HG03457 (cell line): ENCODE data around the gene UGT1A4.
"Not testable (repeated sequence)": the region's sequence is repeated elsewhere in the genome, so short reads cannot be mapped to it uniquely, and the experiment has no call there.

Source experiments
- ATAC-seq: cut with Tn5 transposase; IDR thresholded peaks from one replicate; pipeline ENCODE4 v1.9.1; 2021; ENCODE audit warnings: moderate number of reproducible peaks; ENCODE audit not compliant: unreplicated experiment

UGT1A4 gene

DNA sequence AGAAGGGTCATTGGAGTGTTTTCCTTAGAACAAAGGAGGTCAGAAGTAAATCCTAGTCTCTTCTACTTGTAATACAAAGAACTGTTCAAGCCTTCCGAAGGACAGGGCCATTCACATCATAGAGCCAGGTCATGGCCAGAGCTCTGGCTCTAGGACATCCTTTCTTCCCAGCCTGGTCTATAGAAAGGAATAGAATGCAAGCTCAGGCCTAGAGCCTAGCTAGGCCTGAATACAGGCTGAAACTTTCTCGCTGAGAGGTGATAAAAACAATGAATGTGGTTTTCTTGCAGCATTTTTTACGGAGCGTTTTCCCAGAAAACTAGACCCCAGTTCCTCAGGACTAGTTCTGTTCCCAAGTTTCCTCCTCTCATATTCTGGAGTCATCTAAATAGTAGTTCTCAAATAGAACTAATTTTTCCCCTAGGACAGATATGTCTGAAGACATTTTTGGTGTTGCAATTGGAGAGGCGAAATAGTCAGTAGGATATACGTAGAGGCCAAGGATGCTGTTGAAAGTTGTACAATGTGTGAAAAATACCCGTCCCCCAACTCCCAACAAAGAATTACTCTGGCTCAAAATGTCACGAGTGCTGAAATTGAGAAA, 19.0 kb upstream of the UGT1A4 start:
- ATAC-seq, result no peak

DNA sequence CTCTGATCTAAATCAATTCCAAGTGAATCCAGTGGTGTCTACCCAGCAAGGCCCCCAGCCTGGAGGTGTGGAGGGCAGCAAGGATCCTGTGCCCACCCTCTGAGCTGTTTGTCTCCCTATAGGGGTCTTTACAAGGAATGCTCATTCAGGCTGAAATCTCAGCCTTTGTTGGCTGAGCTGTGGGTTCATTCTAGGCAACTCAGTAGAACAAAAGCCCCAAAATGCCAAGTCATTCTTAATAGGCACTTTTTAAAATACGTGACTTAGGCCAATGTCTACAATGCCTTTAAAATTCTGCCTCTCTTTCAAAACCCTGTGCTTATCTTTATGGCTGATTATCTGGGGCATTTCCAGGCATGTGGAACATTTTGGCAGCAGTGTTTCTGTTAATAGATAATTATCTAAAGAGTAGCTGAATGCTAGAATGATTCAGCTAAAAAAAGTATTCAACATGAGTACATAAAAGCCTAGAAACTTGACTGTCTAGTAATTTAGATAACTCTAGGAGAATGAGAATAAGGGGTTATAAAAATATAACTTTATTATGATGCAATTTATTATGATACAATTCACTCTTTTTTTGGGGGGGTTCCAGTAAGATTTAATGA, 18.4 kb upstream of the UGT1A4 start:
- no peak for ATAC-seq

DNA sequence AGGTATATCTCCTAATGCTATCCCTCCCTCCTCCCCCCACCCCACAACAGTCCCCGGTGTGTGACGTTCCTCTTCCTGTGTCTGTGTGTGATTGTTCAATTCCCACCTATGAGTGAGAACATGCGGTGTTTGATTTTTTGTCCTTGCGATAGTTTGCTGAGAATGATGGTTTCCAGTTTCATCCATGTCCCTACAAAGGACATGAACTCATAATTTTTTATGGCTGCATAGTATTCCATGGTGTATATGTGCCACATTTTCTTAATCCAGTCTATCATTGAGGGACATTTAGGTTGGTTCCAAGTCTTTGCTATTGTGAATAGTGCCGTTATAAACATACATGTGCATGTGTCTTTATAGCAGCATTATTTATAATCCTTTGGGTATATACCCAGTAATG, 17.7 kb upstream of the UGT1A4 start:
- ATAC-seq, result not testable (repeated sequence)

DNA sequence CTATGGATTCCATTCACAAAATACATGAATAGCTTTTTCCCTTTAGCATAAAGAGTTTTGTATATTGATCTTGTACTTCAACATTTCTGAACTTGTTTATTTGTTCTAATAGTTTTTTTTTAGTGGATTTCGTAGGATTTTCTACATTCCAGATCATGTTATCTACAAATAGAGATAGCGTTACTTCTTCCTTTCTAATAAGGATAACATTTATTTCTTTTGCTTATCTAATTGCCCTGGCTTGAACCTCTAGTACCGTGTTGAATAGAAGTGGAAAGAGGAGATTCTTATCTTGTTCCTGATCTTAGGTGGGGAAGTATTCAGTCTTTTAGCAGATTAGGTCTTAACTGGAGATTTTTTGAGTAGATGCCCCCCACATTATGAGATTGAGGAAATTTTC, 16.3 kb upstream of the UGT1A4 start:
- ATAC-seq, result no peak

DNA sequence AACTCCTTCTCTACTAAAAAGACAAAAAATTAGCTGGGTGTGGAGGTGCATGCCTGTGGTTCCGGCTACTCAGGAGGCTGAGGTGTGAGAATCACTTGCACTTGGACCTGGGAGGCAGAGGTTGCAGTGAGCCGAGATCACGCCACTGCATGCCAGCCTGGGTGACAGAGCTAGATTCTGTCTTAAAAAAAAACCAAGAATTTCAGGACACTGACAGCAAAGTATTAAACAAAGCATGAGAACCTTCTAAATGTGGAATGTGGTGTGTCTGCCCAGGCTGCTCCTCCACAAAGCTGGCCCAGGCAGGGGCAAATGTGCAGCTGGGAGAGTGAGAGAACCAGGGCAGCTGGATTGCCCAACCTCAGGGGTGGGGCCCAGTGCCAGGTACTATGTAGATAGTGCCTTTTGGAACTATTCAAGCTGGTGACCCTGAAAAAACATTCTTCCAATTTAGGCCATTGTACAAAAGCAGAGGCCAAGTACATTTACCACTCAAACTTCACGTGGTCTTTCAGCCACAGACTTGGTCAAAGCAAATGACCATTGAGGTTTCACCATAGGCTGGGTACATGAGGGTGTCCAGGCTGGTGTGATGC, 12.5 kb upstream of the UGT1A4 start:
- no peak for ATAC-seq

DNA sequence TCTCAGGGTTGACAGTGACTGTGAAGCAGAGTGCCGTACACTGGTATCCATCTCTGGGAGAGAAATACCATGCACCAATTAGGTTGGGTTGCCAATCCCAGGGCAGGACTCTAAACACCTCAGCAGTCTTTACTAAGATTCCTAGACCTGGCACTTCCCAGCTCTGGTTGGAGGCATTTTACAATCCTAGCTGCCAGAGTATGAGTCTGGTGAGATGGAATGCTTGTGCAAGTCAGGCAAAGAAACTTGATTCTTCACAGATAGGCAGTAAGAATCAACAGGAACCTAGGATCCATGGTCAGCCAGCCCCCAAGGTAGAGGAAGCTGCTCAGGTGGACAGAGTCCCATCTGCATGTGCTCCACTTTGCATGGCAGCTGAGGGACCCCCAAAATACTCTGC, 11.8 kb upstream of the UGT1A4 start:
- no peak for ATAC-seq

DNA sequence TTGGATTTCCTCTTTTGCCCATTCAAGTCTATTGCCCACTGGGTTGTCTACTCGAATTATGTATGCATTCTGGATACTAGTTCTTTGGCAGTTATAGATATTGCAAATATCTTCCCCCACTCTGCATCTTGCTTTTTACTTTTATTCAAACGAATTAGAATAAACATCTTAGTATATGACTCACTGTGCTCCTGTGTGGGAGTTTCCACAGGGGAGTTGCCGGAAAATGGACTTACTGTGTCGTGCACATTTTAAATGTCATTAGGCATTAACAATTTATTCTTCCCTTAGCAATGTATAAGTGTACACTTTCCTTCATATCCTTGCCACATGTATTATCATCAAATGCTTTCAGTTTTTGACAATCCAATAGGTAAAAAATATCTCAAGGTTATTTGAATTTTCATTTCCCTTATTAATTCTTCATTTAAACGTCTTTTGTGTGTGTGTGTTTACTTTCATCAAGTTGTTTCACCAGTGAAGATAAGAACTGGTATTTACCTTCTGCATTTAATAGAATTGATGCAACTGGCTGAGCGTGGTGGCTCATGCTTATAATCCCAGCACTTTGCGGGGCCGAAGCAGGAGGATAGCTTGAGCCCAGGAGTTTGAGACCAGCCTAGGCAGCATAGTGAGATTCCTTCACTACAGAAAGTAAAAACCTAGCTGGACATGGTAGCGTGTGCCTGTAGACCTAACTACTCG, 10.4 kb upstream of the UGT1A4 start:
- ATAC-seq, result no peak

DNA sequence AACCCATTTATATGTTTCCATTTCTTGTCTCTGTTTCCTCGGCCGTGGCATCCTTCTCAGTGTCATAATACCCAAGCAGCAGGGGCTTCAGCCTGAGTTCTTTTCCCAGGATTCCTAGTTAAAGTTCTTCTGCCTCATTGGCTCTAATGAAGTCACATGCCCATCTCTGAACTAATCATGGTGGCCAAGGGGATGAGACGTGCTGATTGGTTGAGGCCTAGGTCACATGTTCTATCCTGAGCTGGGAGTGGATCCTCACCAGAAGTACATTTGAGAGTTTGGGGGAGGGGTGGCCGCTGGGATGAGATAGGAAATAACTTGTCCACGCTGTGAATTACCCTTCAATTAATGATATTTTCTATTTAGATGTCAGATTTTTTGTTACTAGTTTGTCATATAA, 9.6 kb upstream of the UGT1A4 start:
- ATAC-seq, result no peak

DNA sequence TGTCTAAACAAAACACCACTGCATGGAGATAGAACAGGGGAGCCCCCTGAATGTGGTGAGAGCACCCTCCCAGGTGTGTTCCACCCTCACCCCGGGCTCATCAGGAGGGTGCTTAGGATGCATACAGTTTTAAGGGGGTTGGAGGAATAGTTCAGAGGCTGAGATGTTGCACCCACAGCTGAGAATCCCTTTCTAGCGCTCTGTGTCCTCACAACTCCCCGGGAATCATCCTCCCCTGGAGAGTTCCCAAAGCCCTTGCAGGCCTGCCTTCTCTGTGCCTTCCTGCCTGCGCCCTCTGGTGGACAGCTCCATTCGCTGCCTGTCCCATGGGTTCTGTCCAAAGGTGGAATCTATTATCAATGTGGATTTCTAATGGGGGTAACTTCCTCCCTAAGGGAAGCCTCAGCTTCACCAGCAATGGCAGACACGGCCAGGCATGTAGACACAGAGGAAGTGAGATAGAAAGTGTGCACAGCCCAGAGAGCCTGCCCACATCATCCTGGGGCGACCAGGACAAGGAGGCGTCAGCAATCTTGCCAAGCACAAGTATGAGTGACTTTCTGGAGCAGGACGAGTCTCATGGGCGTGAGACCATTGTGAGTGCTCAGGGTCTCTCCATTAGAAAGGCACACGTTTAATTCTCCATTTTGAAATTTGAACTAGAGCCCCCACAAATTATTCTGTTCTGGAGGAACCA, 7.1 kb upstream of the UGT1A4 start:
- ATAC-seq, result no peak

DNA sequence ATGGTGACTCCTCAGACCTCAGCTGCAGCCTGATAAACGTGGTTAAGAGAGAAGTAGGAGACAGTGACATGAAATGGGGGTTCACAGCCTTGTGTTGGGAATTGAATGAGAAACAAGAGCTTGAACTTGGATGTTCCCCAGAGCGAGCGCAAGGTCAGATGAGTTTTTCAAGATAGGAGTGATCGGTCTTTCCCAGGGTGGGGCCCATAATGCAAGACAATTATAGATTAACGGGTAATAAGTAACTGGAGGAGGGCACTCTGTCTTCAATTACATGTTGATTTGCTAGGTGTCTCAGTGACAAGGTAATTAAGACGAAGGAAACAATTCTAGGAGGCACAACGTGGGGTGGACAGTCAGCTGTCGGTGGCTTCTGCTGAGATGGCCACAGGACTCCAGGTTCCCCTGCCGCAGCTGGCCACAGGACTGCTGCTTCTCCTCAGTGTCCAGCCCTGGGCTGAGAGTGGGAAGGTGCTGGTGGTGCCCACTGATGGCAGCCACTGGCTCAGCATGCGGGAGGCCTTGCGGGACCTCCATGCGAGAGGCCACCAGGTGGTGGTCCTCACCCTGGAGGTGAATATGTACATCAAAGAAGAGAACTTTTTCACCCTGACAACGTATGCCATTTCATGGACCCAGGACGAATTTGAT, 5.8 kb upstream of the UGT1A4 start, which contains the start of gene UGT1A5:
Gene UGT1A5, plus strand, starts transcription at position 297 of the 651 bp plus-strand sequence. Its CDS starts 85 bp downstream, at position 382.
- no peak for ATAC-seq

DNA sequence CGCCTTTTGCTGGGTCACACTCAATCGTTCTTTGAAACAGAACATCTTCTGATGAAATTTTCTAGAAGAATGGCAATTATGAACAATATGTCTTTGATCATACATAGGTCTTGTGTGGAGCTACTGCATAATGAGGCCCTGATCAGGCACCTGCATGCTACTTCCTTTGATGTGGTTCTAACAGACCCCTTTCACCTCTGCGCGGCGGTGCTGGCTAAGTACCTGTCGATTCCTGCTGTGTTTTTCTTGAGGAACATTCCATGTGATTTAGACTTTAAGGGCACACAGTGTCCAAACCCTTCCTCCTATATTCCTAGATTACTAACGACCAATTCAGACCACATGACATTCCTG, 5.3 kb upstream of the UGT1A4 start:
- ATAC-seq, result no peak

DNA sequence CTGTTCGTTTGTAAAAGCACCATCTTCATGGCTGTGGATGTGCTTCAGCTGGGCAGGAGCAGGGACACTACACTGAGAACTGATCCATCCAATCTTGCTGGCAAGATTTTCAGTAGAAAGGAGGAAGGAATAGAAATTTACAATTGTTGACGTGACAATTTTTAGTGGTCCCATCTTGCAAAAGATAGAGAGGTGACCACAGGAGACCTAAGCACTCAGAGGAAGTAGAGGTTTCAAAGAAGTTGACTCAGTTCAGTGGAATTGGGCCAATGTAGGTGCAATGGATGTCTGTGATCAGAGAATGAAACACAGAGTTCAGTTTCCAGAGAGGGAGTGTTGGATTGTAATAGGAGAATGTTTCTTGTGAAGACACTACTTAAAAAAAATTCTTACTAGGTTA, 4.4 kb upstream of the UGT1A4 start:
- ATAC-seq, result no peak

DNA sequence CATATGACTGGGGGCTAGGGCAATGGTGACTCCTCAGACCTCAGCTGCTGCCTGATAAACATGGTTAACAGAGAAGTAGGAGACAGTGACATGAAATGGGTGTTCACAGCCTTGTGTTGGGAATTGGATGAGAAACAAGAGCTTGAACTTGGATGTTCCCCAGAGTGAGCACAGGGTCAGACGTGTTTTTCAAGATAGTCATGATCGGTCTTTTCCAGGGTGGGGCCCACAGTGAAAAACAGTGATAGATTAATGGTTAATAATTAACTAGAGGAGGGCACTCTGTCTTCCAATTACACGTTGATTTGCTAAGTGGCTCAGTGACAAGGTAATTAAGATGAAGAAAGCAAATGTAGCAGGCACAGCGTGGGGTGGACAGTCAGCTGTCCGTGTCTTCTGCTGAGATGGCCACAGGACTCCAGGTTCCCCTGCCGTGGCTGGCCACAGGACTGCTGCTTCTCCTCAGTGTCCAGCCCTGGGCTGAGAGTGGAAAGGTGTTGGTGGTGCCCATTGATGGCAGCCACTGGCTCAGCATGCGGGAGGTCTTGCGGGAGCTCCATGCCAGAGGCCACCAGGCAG, 10.3 kb downstream of the UGT1A4 start, which contains the start of gene UGT1A3:
Gene UGT1A3, plus strand, starts transcription at position 320 of the 579 bp plus-strand sequence. Its CDS starts 85 bp downstream, at position 405.
- no peak for ATAC-seq

DNA sequence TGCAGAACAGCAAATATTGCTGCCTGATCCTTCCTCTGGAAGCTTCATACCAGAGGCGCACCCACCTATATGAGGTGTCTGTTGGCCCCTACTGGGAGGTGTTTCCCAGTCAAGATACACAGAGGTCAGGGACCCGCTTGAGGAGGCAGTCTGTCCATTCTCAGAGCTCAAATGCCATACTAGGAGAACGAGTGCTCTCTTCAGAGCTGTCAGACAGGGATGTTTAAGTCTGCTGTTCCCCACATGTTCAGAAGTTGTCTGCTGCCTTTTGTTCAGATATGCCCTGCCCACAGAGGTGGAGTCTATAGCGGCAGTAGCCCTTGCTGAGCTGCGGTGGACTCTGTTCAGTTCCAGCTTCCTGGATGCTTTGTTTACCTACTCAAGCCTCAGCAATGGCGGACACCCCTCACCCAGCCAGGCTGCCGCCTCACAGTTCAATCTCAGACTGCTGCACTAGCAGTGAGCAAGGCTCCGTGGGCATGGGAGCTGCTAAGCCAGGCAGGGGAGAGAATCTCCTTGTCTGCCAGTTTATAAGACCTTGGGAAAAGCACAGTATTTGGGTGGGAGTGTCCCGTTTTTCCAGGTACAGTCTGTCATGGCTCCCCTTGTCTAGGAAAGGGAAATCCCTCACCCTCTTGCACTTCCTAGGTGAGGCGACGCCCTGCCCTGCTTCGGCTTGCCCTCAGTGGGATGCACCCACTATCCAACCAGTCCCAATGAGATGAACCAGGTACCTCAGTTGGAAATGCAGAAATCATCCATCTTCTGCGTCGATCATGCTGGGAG, 18.5 kb downstream of the UGT1A4 start:
- not testable (repeated sequence) for ATAC-seq

DNA sequence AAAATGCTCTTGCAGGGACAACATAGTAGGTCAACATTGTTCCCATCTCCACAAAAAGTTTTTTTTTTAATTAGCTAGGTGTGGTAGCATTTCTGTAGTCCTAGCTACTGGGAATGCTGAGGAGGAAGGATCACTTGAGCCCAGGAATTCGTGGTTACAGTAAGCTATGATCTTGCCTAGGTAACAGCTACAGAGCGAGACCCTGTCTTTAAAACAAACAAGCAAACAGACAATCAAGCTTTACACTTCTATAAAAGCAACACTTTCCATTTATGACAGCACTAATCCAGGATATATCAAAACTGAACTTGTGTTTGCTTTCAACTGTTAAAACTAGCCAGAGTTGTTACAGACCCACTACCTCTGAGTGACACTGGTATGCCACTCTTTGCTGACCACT, 22.3 kb downstream of the UGT1A4 start:
- no peak for ATAC-seq

DNA sequence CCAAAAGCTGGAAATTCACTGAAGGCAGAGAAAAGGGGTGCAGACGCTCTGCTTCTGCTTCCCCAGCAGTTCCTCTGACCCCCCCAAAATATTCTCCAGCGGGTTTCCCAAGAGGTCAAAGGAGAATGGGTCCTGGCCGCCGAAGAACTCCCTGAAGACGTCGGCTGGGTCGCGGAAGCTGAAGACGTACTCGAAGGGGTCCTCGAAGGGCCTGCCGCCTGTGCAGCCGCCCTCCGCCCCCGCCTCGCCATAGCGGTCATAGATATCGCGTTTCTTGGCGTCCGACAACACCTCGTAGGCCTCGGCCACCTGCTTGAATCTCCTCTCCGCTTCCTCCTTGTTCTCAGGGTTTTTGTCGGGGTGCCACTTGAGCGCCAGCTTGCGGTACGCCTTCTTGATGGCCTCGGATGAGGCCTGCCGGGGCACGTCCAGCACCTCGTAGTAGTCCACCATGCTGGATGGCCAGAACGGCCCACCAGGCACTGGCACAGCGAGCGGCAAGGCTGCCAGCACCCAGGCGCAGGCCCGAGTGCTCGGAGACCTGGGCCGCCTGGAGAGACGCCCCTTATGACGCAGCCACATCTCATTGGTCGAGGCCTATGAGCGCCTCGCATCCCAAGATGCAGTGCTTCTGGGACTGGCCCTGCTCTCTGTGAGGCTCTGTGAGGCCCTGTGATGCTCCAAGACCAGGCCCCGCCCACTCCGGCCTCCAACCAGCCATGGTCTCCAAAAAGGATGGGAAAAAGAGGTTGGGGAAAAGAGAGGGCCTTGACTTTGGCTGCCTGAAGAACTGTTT, 25.1 kb downstream of the UGT1A4 start:
- no peak for ATAC-seq

DNA sequence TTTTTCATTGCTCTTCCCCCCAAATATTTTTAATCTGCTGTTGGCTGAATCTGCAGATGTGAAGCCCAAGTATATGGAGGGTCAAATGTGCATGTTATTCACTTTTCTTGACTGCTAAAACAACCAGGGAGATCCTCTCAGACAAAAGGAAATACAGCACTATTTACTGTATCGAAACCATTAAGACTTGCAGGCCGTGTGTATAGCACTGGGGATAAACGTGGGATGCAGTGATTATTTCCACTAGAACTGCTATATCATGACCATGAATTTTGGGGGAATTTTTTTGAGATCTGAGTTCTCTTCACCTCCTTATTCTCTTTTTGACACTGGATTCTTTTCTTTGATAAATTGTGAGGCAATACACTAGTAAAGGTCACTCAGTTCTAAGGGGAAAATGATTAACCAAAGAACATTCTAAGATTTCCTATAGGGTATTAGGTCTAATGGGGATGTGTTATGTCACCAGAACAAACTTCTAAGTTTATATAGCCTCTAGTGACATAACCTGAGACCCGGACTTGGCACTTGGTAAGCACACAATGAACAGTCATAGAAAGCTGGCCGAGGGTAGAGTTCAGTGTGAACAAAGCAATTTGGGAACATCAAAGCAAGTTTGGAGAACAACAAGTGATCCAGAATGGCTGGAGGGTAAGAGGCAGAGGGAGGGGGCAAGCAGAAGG, 26.7 kb downstream of the UGT1A4 start:
- ATAC-seq, result no peak

DNA sequence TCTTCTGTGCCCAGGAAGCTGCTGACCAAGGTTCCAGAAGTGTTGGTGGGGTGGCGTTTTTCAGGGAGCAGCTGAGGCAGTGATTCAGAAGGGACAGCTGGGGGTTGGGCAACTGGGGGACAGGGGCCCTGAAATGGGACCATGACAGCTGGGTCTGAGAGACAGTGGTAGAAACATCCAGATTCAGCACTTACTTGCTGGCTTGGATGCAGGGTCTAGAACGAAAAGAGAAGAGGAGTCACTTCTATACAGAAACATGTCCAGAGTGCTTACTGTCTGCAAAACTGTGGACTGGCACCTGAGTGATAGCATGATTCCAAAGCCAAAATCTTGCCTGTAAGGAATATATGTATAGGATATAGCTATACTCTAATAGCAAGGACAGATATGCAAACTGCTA, 27.3 kb downstream of the UGT1A4 start:
- ATAC-seq, result not testable (repeated sequence)
